GM23338 (cell line): ENCODE results near the gene WT1. TPM values are rescaled to one million over a fixed set of nuclear protein-coding genes. Genes with fewer than 3 reads are reported as not detected.

Experiments
- ATAC-seq: fragments of 200-7000 bp; cut with Tn5 transposase; 3 replicates; pipeline ENCODE4 v1.9.1; 2020
- DNase-seq: peaks from one replicate; pipeline ENCODE4 v3.0.0-alpha.2; 2015; ENCODE audit warnings: low spot score
- H2AFZ ChIP-seq: fragments of 200-600 bp; sonication (generic); 2 replicates; pipeline ENCODE4 v1.8.0; 2016; ENCODE audit warnings: antibody characterized with exemption, mild to moderate bottlenecking, moderate library complexity
- H3F3A ChIP-seq: fragments of 200-600 bp; sonication (generic); replicated peaks from 2 replicates; pipeline ENCODE4 v1.8.0; 2017; ENCODE audit warnings: antibody characterized with exemption, mixed run types, low read depth
- H3K27ac ChIP-seq: fragments of 200-600 bp; sonication (generic); 2 replicates; pipeline ENCODE4 v1.6.1; 2016; ENCODE audit warnings: low read depth
- H3K27me3 ChIP-seq: fragments of 200-600 bp; sonication (generic); 2 replicates; pipeline ENCODE4 v1.8.0; 2016; ENCODE audit warnings: mild to moderate bottlenecking, mixed run types, moderate library complexity; ENCODE audit not compliant: insufficient read depth
- H3K36me3 ChIP-seq: fragments of 200-600 bp; sonication (generic); 2 replicates; pipeline ENCODE4 v1.8.0; 2016; ENCODE audit warnings: mild to moderate bottlenecking; ENCODE audit not compliant: insufficient read depth
- H3K4me1 ChIP-seq: fragments of 200-600 bp; sonication (generic); 2 replicates; pipeline ENCODE4 v1.8.0; 2016; ENCODE audit warnings: mild to moderate bottlenecking, moderate library complexity; ENCODE audit not compliant: insufficient read depth
- H3K4me2 ChIP-seq: fragments of 200-600 bp; sonication (generic); 2 replicates; pipeline ENCODE4 v1.7.1; 2017; ENCODE audit warnings: mixed run types
- H3K4me3 ChIP-seq: fragments of 200-600 bp; sonication (generic); 2 replicates; pipeline ENCODE4 v1.6.1; 2016; ENCODE audit warnings: mixed run types
- H3K79me2 ChIP-seq: fragments of 200-600 bp; sonication (generic); replicated peaks from 2 replicates; pipeline ENCODE4 v1.8.0; 2017; ENCODE audit warnings: mild to moderate bottlenecking; ENCODE audit not compliant: insufficient read depth
- H3K9me2 ChIP-seq: fragments of 200-600 bp; sonication (generic); 2 replicates; pipeline ENCODE4 v1.8.0; 2017; ENCODE audit not compliant: insufficient read depth
- H4K20me1 ChIP-seq: fragments of 200-600 bp; sonication (generic); replicated peaks from 2 replicates; pipeline ENCODE4 v1.8.0; 2017; ENCODE audit warnings: mild to moderate bottlenecking; ENCODE audit not compliant: insufficient read depth
- H3K27ac Mint-ChIP-seq: 2 replicates; pipeline ENCODE4 v1.8.0; 2020; ENCODE audit warnings: inconsistent platforms, mild to moderate bottlenecking, moderate library complexity, mixed read lengths
- H3K27me3 Mint-ChIP-seq: 3 replicates; pipeline ENCODE4 v1.8.0; 2022; ENCODE audit warnings: low read depth, mild to moderate bottlenecking, moderate library complexity, mixed read lengths, inconsistent platforms; ENCODE audit not compliant: insufficient read depth, poor library complexity
- H3K36me3 Mint-ChIP-seq: 3 replicates; pipeline ENCODE4 v1.8.0; 2021; ENCODE audit warnings: low read depth, mild to moderate bottlenecking, inconsistent platforms, moderate library complexity, mixed read lengths
- H3K4me1 Mint-ChIP-seq: 3 replicates; pipeline ENCODE4 v1.8.0; 2020; ENCODE audit warnings: mild to moderate bottlenecking, inconsistent platforms, mixed read lengths
- H3K4me3 Mint-ChIP-seq: 3 replicates; pipeline ENCODE4 v1.8.0; 2021; ENCODE audit warnings: moderate library complexity, mild to moderate bottlenecking, inconsistent platforms, mixed read lengths
- H3K9me3 Mint-ChIP-seq: 3 replicates; pipeline ENCODE4 v1.8.0; 2020; ENCODE audit warnings: moderate library complexity, mild to moderate bottlenecking, inconsistent platforms, mixed read lengths
- CREB1 ChIP-seq: fragments of 250-450 bp; sonication (Bioruptor Pico); IDR thresholded peaks from 2 replicates; pipeline ENCODE4 v1.5.0; 2020; ENCODE audit warnings: low read depth, mild to moderate bottlenecking, moderate library complexity
- CTCF ChIP-seq, 2 experiments: fragments of 200-600 bp in 1 of 2; sonication (generic) in 1 of 2; conservative IDR thresholded peaks; 2 replicates each; pipeline versions ENCODE4 v1.5.1 to v1.6.1; 2016 to 2017; ENCODE audit warnings: antibody characterized with exemption in 2 of 2, low read depth in 2 of 2, mild to moderate bottlenecking in 2 of 2, moderate library complexity in 1 of 2
- ETS1 ChIP-seq: IDR thresholded peaks from 2 replicates; pipeline ENCODE4 v1.6.1; 2016; ENCODE audit warnings: antibody characterized with exemption
- EZH2 ChIP-seq: fragments of 200-600 bp; sonication (generic); IDR thresholded peaks from one replicate; pipeline ENCODE4 v1.8.0; 2017; ENCODE audit warnings: antibody characterized with exemption, mild to moderate bottlenecking, low read depth; ENCODE audit not compliant: unreplicated experiment
- EZH2phosphoT487 ChIP-seq: fragments of 200-600 bp; sonication (generic); IDR thresholded peaks from one replicate; pipeline ENCODE4 v1.8.1; 2018; ENCODE audit warnings: antibody characterized with exemption; ENCODE audit not compliant: unreplicated experiment
- JUNB ChIP-seq: IDR thresholded peaks from one replicate; pipeline ENCODE4 v1.6.1; 2016; ENCODE audit warnings: antibody characterized with exemption; ENCODE audit not compliant: unreplicated experiment
- NANOG ChIP-seq: IDR thresholded peaks from 2 replicates; pipeline ENCODE4 v1.6.1; 2016; ENCODE audit warnings: antibody characterized with exemption, borderline replicate concordance
- POLR2AphosphoS5 ChIP-seq: IDR thresholded peaks from 2 replicates; pipeline ENCODE4 v1.6.1; 2016; ENCODE audit warnings: antibody characterized with exemption, low read depth
- REST ChIP-seq: IDR thresholded peaks from one replicate; pipeline ENCODE4 v1.6.1; 2018; ENCODE audit warnings: antibody characterized with exemption; ENCODE audit not compliant: unreplicated experiment
- STAT1 ChIP-seq: IDR thresholded peaks from one replicate; pipeline ENCODE4 v1.6.1; 2016; ENCODE audit warnings: antibody characterized with exemption; ENCODE audit not compliant: unreplicated experiment
- ZNF114 ChIP-seq: fragments of 250-450 bp; sonication (Bioruptor Pico); IDR thresholded peaks from 2 replicates; pipeline ENCODE4 v1.5.0; 2020; ENCODE audit warnings: mild to moderate bottlenecking, moderate library complexity
- ZNF331 ChIP-seq: fragments of 250-450 bp; sonication (Bioruptor Pico); IDR thresholded peaks from 2 replicates; pipeline ENCODE4 v1.5.0; 2020; ENCODE audit warnings: low read depth, mild to moderate bottlenecking, moderate library complexity
- ZNF462 ChIP-seq: fragments of 250-450 bp; sonication (Bioruptor Pico); IDR thresholded peaks from 2 replicates; pipeline ENCODE4 v1.5.0; 2020; ENCODE audit warnings: mild to moderate bottlenecking, moderate library complexity
- polyA plus RNA-seq: library from polyadenylated mRNA; unstranded; fragments of >200 nt; fragmentation: Nextera tagmentation; extraction: Ambion mirVana; gene quantifications from 2 replicates; pipeline ENCODE4 v1.2.1, GENCODE V29; 2016
- total RNA-seq: library from RNA; depleted of rRNA; stranded (reverse); fragments of >200 nt; shearing (Covaris generic); gene quantifications from 2 replicates; pipeline ENCODE4 v1.2.3, GENCODE V29; 2014

The WT1 gene
- total and polyA plus RNA-seq, 2 experiments from 2014 or later: 0.21 TPM; not detected in 1

- Mint-ChIP-seq H3K4me1 (0 out of 3 replicates have a peak, but pooled peaks cover 4% of the 10 kb centered on the region), H3K4me3 (no peak overlapping the region), H3K27me3 (peaks cover 6% of the 10 kb centered on the region), H3K27ac (no peak overlapping the region), H3K9me3 (no peaks in the 10 kb centered on the region), H3K36me3 (no peaks in the 10 kb centered on the region)
- Histone ChIP-seq H3K79me2 (no peaks in the 10 kb centered on the region), H3K4me2 (no peak overlapping the region), H2AFZ (peak overlapping the region; percentile 95; the same call in 1 of the 2 replicates), H3K27me3 (no peaks in the 10 kb centered on the region), H3F3A (no peaks in the 10 kb centered on the region), H3K4me1 (no peaks in the 10 kb centered on the region), H3K9me2 (no peaks in the 10 kb centered on the region), H3K4me3 (no peak overlapping the region), H3K36me3 (no peaks in the 10 kb centered on the region), H4K20me1 (no peaks in the 10 kb centered on the region), H3K27ac (no peak overlapping the region)
- DNase-seq (no peak), ATAC-seq (no peak)
- TF ChIP-seq STAT1: no peak
- no peak for TF ChIP-seq JUNB
- no peak for TF ChIP-seq NANOG
- TF ChIP-seq REST: no peak
- no peak for TF ChIP-seq CTCF (conservative IDR thresholded peaks at IDR 0.05; ENCODE audit: low read depth in 2 of 2)
- TF ChIP-seq CREB1 (CRISPR knock-in tag): no peak
- no peak for TF ChIP-seq EZH2
- TF ChIP-seq ZNF331 (CRISPR knock-in tag): no peak
- TF ChIP-seq ZNF114 (CRISPR knock-in tag): no peak
- TF ChIP-seq POLR2AphosphoS5: no peak
- no peak for TF ChIP-seq EZH2phosphoT487
- no peak for TF ChIP-seq ZNF462 (CRISPR knock-in tag)
- no peak for TF ChIP-seq ETS1
Observed at GRCh38 chr11:32462011-32462690, 26.8 kb upstream of the WT1 start.
